SU-DHL-6 (cell line): ENCODE measurements around the gene GLRA3.

ENCODE experiments used
- H2AFZ ChIP-seq: fragments of 200-600 bp; sonication (generic); 2 replicates; pipeline ENCODE4 v1.6.1; 2014; ENCODE audit warnings: low read depth, mild to moderate bottlenecking, moderate library complexity, mixed read lengths, antibody characterized with exemption, low read length; ENCODE audit not compliant: severe bottlenecking
- H3F3A ChIP-seq: fragments of 200-600 bp; shearing (Covaris generic); 2 replicates; pipeline ENCODE4 v1.6.0; 2016; ENCODE audit warnings: antibody characterized with exemption, mild to moderate bottlenecking; ENCODE audit not compliant: insufficient read depth
- H3K27ac ChIP-seq: fragments of 200-600 bp; sonication (generic); 2 replicates; pipeline ENCODE4 v1.5.1; 2016; ENCODE audit warnings: low read depth, mild to moderate bottlenecking, low read length, moderate library complexity, mixed read lengths
- H3K27me3 ChIP-seq: fragments of 200-600 bp; sonication (generic), shearing (Covaris generic); 2 replicates; pipeline ENCODE4 v1.6.0; 2014; ENCODE audit warnings: mild to moderate bottlenecking, low read length
- H3K36me3 ChIP-seq: fragments of 200-600 bp; sonication (generic); 2 replicates; pipeline ENCODE4 v1.6.1; 2014; ENCODE audit warnings: mild to moderate bottlenecking, low read length, mixed read lengths
- H3K4me2 ChIP-seq: fragments of 300-600, 200-600 bp; shearing (Covaris generic), sonication (generic); 2 replicates; pipeline ENCODE4 v1.6.0; 2014; ENCODE audit warnings: low read length, low read depth, mild to moderate bottlenecking; ENCODE audit not compliant: poor library complexity, severe bottlenecking
- H3K4me3 ChIP-seq: fragments of 200-600 bp; sonication (generic); 2 replicates; pipeline ENCODE4 v1.5.1; 2014; ENCODE audit warnings: antibody characterized with exemption, low read length, mild to moderate bottlenecking, mixed read lengths; ENCODE audit not compliant: insufficient read depth, poor library complexity, severe bottlenecking
- H3K79me2 ChIP-seq: fragments of 200-600 bp; sonication (generic); 2 replicates; pipeline ENCODE4 v1.6.1; 2014; ENCODE audit warnings: mild to moderate bottlenecking, low read length, moderate library complexity; ENCODE audit not compliant: insufficient read depth
- H3K9ac ChIP-seq: fragments of 200-600 bp; sonication (generic); 2 replicates; pipeline ENCODE4 v1.7.0; 2014; ENCODE audit warnings: mild to moderate bottlenecking, low read length
- H3K9me2 ChIP-seq: fragments of 200-600 bp; sonication (generic); replicated peaks from 2 replicates; pipeline ENCODE4 v1.6.1; 2014; ENCODE audit warnings: low read length; ENCODE audit not compliant: insufficient read depth
- H3K9me3 ChIP-seq: fragments of 200-600 bp; sonication (generic); 2 replicates; pipeline ENCODE4 v1.6.1; 2014; ENCODE audit warnings: low read length, mixed read lengths; ENCODE audit not compliant: insufficient read depth
- H4K20me1 ChIP-seq: fragments of 200-600 bp; sonication (generic); 2 replicates; pipeline ENCODE4 v1.6.1; 2014; ENCODE audit warnings: low read depth, mild to moderate bottlenecking, antibody characterized with exemption, low read length, moderate library complexity, mixed read lengths
- CTCF ChIP-seq: fragments of 200-600 bp; sonication (generic); IDR thresholded peaks from one replicate; pipeline ENCODE4 v1.5.1; 2017; ENCODE audit warnings: antibody characterized with exemption, mild to moderate bottlenecking, low read length, moderate library complexity; ENCODE audit not compliant: insufficient read depth, poor library complexity, severe bottlenecking
- EZH2phosphoT487 ChIP-seq: fragments of 200-600 bp; sonication (generic), shearing (Covaris generic); conservative IDR thresholded peaks from 2 replicates; pipeline ENCODE4 v1.6.1; 2018; ENCODE audit warnings: mild to moderate bottlenecking, antibody characterized with exemption, low read length, moderate library complexity, mixed read lengths

GLRA3 gene

GRCh38 chr4:174867903-174868302, 38.9 kb upstream of the GLRA3 start:
- no peak overlapping the region for H3K4me3 ChIP-seq
- peaks cover 16% of the 10 kb centered on the region for H3K36me3 ChIP-seq
- no peaks in the 10 kb centered on the region for H3F3A ChIP-seq
- no peak overlapping the region for H3K4me2 ChIP-seq
- H3K79me2 ChIP-seq: no peaks in the 10 kb centered on the region
- no peak overlapping the region for H3K27ac ChIP-seq
- no peak overlapping the region for H2AFZ ChIP-seq
- H3K9me3 ChIP-seq: no peaks in the 10 kb centered on the region; the same call in 1 of the 2 replicates
- no peaks in the 10 kb centered on the region for H3K9me2 ChIP-seq
- TF ChIP-seq EZH2phosphoT487 (no peak), CTCF (no peak)
- H3K27me3 ChIP-seq: no peaks in the 10 kb centered on the region
- no peaks in the 10 kb centered on the region for H4K20me1 ChIP-seq
- H3K9ac ChIP-seq: no peak overlapping the region

GRCh38 chr4:174865418-174865985, 36.5 kb upstream of the GLRA3 start:
- no peak overlapping the region for H3K4me3 ChIP-seq
- H3K27me3 ChIP-seq: no peaks in the 10 kb centered on the region
- H3K4me2 ChIP-seq: no peak overlapping the region
- no peaks in the 10 kb centered on the region for H4K20me1 ChIP-seq
- no peak overlapping the region for H3K9ac ChIP-seq
- H3K79me2 ChIP-seq: no peaks in the 10 kb centered on the region
- no peak overlapping the region for H2AFZ ChIP-seq
- H3F3A ChIP-seq: 0 out of 2 replicates have a peak, but pooled peaks cover 4% of the 10 kb centered on the region
- H3K9me3 ChIP-seq: no peaks in the 10 kb centered on the region; the same call in 1 of the 2 replicates
- no peaks in the 10 kb centered on the region for H3K9me2 ChIP-seq
- peaks cover 21% of the 10 kb centered on the region; the same call in 1 of the 2 replicates for H3K36me3 ChIP-seq
- TF ChIP-seq EZH2phosphoT487 (no peak), CTCF (no peak)
- H3K27ac ChIP-seq: no peak overlapping the region

GRCh38 chr4:174864031-174864430, 35.0 kb upstream of the GLRA3 start:
- Histone ChIP-seq H3K9ac (no peak overlapping the region), H3K27ac (no peak overlapping the region), H2AFZ (no peak overlapping the region), H3K9me3 (no peaks in the 10 kb centered on the region; the same call in 1 of the 2 replicates), H3K4me2 (no peak overlapping the region), H3K79me2 (no peaks in the 10 kb centered on the region), H4K20me1 (no peaks in the 10 kb centered on the region), H3F3A (0 out of 2 replicates have a peak, but pooled peaks cover 4% of the 10 kb centered on the region), H3K27me3 (no peaks in the 10 kb centered on the region), H3K4me3 (no peak overlapping the region), H3K9me2 (no peaks in the 10 kb centered on the region), H3K36me3 (peaks cover 22% of the 10 kb centered on the region)
- TF ChIP-seq EZH2phosphoT487: no peak
- TF ChIP-seq CTCF: no peak
